WERI-Rb-1 (cell line): ENCODE measurements around the gene LHPP.

Source experiments
- DNase-seq: peaks from one replicate; pipeline ENCODE4 v3.0.0-alpha.2; 2020
- H3K27ac ChIP-seq: fragments of 250-450 bp; sonication (Bioruptor Pico); 2 replicates; pipeline ENCODE4 v1.5.1; 2020; ENCODE audit warnings: mild to moderate bottlenecking, moderate library complexity
- H3K27me3 ChIP-seq: fragments of 250-450 bp; sonication (Bioruptor Pico); 2 replicates; pipeline ENCODE4 v1.5.1; 2021; ENCODE audit warnings: mild to moderate bottlenecking, low read depth, moderate library complexity; ENCODE audit not compliant: insufficient read depth, severe bottlenecking
- H3K36me3 ChIP-seq: fragments of 250-450 bp; sonication (Bioruptor Pico); 2 replicates; pipeline ENCODE4 v1.5.1; 2020; ENCODE audit warnings: mild to moderate bottlenecking, moderate library complexity
- H3K4me3 ChIP-seq: 2 replicates; pipeline ENCODE4 v1.5.1; 2011; ENCODE audit warnings: low read depth, mild to moderate bottlenecking, control low read depth, low read length
- H3K9me3 ChIP-seq: fragments of 250-450 bp; sonication (Bioruptor Pico); 2 replicates; pipeline ENCODE4 v1.5.1; 2021; ENCODE audit warnings: mild to moderate bottlenecking, moderate library complexity; ENCODE audit not compliant: severe bottlenecking
- CTCF ChIP-seq: IDR thresholded peaks from 2 replicates; pipeline ENCODE4 v1.5.1; 2011; ENCODE audit warnings: low read depth, mild to moderate bottlenecking, control low read depth, inconsistent platforms, low read length

The LHPP gene

GRCh38 chr10:124461642-124462347, at the start of gene LHPP:
Gene LHPP, plus strand, starts transcription at chr10:124461823. Its CDS starts 40 bp downstream, at chr10:124461863.
- Histone ChIP-seq H3K27me3 (no peaks in the 10 kb centered on the region), H3K36me3 (no peaks in the 10 kb centered on the region), H3K9me3 (no peaks in the 10 kb centered on the region), H3K4me3 (peak within 1 kb of the TSS; percentile 57), H3K27ac (peak within 1 kb of the TSS; percentile 87)
- DNase-seq = peak; percentile 77
- peak; percentile 11; the same call in 1 of the 2 replicates for TF ChIP-seq CTCF

GRCh38 chr10:124414076-124414475, 47.5 kb upstream of the LHPP start:
- no peak for DNase-seq
- H3K27me3 ChIP-seq = no peaks in the 10 kb centered on the region
- H3K36me3 ChIP-seq = peaks cover 16% of the 10 kb centered on the region; the same call in 1 of the 2 replicates
- no peaks in the 10 kb centered on the region for H3K9me3 ChIP-seq
- no peak overlapping the region for H3K4me3 ChIP-seq
- no peak for TF ChIP-seq CTCF
- H3K27ac ChIP-seq = no peak overlapping the region

GRCh38 chr10:124415210-124415609, 46.4 kb upstream of the LHPP start:
- Histone ChIP-seq H3K27me3 (no peaks in the 10 kb centered on the region), H3K36me3 (peaks cover 11% of the 10 kb centered on the region; the same call in 1 of the 2 replicates), H3K27ac (no peak overlapping the region), H3K4me3 (no peak overlapping the region), H3K9me3 (no peaks in the 10 kb centered on the region)
- no peak for TF ChIP-seq CTCF
- DNase-seq = no peak

- H3K9me3 ChIP-seq = no peaks in the 10 kb centered on the region
- H3K27me3 ChIP-seq = no peaks in the 10 kb centered on the region
- no peak overlapping the region for H3K27ac ChIP-seq
- H3K36me3 ChIP-seq = peaks cover 2% of the 10 kb centered on the region; the same call in 1 of the 2 replicates
- no peak overlapping the region for H3K4me3 ChIP-seq
- TF ChIP-seq CTCF = no peak
- no peak for DNase-seq
These were observed 44.9 kb upstream of the LHPP start for GRCh38 chr10:124416733-124417132.

GRCh38 chr10:124417895-124418725, 43.5 kb upstream of the LHPP start:
- peak; percentile 66 for DNase-seq
- Histone ChIP-seq H3K4me3 (peak overlapping the region; percentile 79), H3K9me3 (no peaks in the 10 kb centered on the region), H3K27ac (peak overlapping the region; percentile 68), H3K36me3 (no peaks in the 10 kb centered on the region), H3K27me3 (no peaks in the 10 kb centered on the region)
- TF ChIP-seq CTCF = no peak
